DND-41 (cell line): ENCODE measurements around the gene DENND1A.

ENCODE experiments used
- ATAC-seq: fragments of 200-7000 bp; cut with Tn5 transposase; 3 replicates; pipeline ENCODE4 v1.9.1; 2021; ENCODE audit warnings: low read depth; ENCODE audit not compliant: insufficient read depth
- DNase-seq: peaks from one replicate; pipeline ENCODE4 v3.0.0-alpha.2; 2020
- H2AFZ ChIP-seq: 2 replicates; pipeline ENCODE4 v1.6.0; 2012; ENCODE audit warnings: low read depth, low read length
- H3K27ac ChIP-seq: 2 replicates; pipeline ENCODE4 v1.5.1; 2012; ENCODE audit warnings: low read length, inconsistent platforms
- H3K27me3 ChIP-seq: fragments of 200-600 bp; sonication (generic); 2 replicates; pipeline ENCODE4 v1.6.0; 2012; ENCODE audit warnings: low read length, mild to moderate bottlenecking, inconsistent platforms; ENCODE audit not compliant: insufficient read depth, poor library complexity
- H3K36me3 ChIP-seq: 2 replicates; pipeline ENCODE4 v1.5.1; 2012; ENCODE audit warnings: low read length, inconsistent platforms; ENCODE audit not compliant: insufficient read depth
- H3K4me1 ChIP-seq: 2 replicates; pipeline ENCODE4 v1.5.1; 2012; ENCODE audit warnings: mild to moderate bottlenecking, low read length; ENCODE audit not compliant: insufficient read depth
- H3K4me2 ChIP-seq: 2 replicates; pipeline ENCODE4 v1.6.0; 2012; ENCODE audit warnings: mild to moderate bottlenecking, moderate library complexity, low read length, inconsistent platforms; ENCODE audit not compliant: insufficient read depth
- H3K4me3 ChIP-seq, 2 experiments: fragments of 200-600 bp in 1 of 2; shearing (Covaris generic) in 1 of 2; 2 replicates each; pipeline ENCODE4 v1.5.1; 2012 to 2016; ENCODE audit warnings: inconsistent platforms in 2 of 2, low read length in 2 of 2, mild to moderate bottlenecking in 2 of 2, low read depth in 1 of 2, moderate library complexity in 1 of 2
- H3K79me2 ChIP-seq: 2 replicates; pipeline ENCODE4 v1.6.0; 2012; ENCODE audit warnings: low read length, inconsistent platforms; ENCODE audit not compliant: insufficient read depth
- H3K9ac ChIP-seq: 2 replicates; pipeline ENCODE4 v1.6.0; 2012; ENCODE audit warnings: low read depth, mild to moderate bottlenecking, inconsistent platforms, low read length, moderate library complexity
- H3K9me3 ChIP-seq: 2 replicates; pipeline ENCODE4 v1.5.1; 2012; ENCODE audit warnings: low read length, moderate library complexity, mild to moderate bottlenecking, inconsistent platforms; ENCODE audit not compliant: insufficient read depth, severe bottlenecking
- H4K20me1 ChIP-seq: 2 replicates; pipeline ENCODE4 v1.6.0; 2012; ENCODE audit warnings: low read length; ENCODE audit not compliant: insufficient read depth
- CTCF ChIP-seq: IDR thresholded peaks from 2 replicates; pipeline ENCODE4 v1.5.1; 2012; ENCODE audit warnings: borderline replicate concordance, low read length, moderate library complexity, mild to moderate bottlenecking; ENCODE audit not compliant: poor library complexity, severe bottlenecking; ENCODE audit errors: extremely low read depth
- EZH2 ChIP-seq: IDR thresholded peaks from 3 replicates; pipeline ENCODE4 v1.6.1; 2012; ENCODE audit warnings: borderline replicate concordance, low read depth, mild to moderate bottlenecking, moderate library complexity, low read length, inconsistent platforms; ENCODE audit not compliant: severe bottlenecking

Gene DENND1A

GRCh38 chr9:123353984-123354591 is 575.8 kb downstream of the DENND1A start:
- Histone ChIP-seq H3K4me2 (no peak overlapping the region), H3K4me3 (no peak overlapping the region), H3K4me1 (peaks cover 6% of the 10 kb centered on the region; the same call in 1 of the 2 replicates)

GRCh38 chr9:123353041-123353440 is 576.9 kb downstream of the DENND1A start:
- H3K27me3 ChIP-seq: peaks cover 3% of the 10 kb centered on the region
- DNase-seq: no peak
- H3K27ac ChIP-seq: no peak overlapping the region
- peaks cover 6% of the 10 kb centered on the region; the same call in 1 of the 2 replicates for H3K4me1 ChIP-seq
- H3K4me3 ChIP-seq: no peak overlapping the region
- TF ChIP-seq EZH2 (no peak), CTCF (no peak)
- no peak for ATAC-seq
- no peaks in the 10 kb centered on the region for H3K79me2 ChIP-seq
- no peak overlapping the region for H3K9ac ChIP-seq
- H3K9me3 ChIP-seq: no peaks in the 10 kb centered on the region
- no peak overlapping the region for H3K4me2 ChIP-seq
- H2AFZ ChIP-seq: no peak overlapping the region
- 0 out of 2 replicates have a peak, but pooled peaks cover 4% of the 10 kb centered on the region for H4K20me1 ChIP-seq
- H3K36me3 ChIP-seq: no peaks in the 10 kb centered on the region

More at GRCh38 chr9:123353984-123354591, 575.8 kb downstream of the DENND1A start:
- H3K79me2 ChIP-seq: no peaks in the 10 kb centered on the region
- H3K36me3 ChIP-seq: no peaks in the 10 kb centered on the region
- H2AFZ ChIP-seq: no peak overlapping the region
- no peak overlapping the region for H3K9ac ChIP-seq
- no peaks in the 10 kb centered on the region for H3K9me3 ChIP-seq
- peaks cover 3% of the 10 kb centered on the region for H3K27me3 ChIP-seq
- H4K20me1 ChIP-seq: 0 out of 2 replicates have a peak, but pooled peaks cover 4% of the 10 kb centered on the region
- DNase-seq (peak; percentile 56), ATAC-seq (peak; percentile 77)
- no peak for TF ChIP-seq EZH2
- peak; percentile 73 for TF ChIP-seq CTCF
- H3K27ac ChIP-seq: no peak overlapping the region

GRCh38 chr9:123350590-123351310 is 579.2 kb downstream of the DENND1A start:
- TF ChIP-seq EZH2 (no peak), CTCF (no peak)
- Histone ChIP-seq H3K27ac (no peak overlapping the region), H3K79me2 (no peaks in the 10 kb centered on the region), H3K36me3 (no peaks in the 10 kb centered on the region), H4K20me1 (0 out of 2 replicates have a peak, but pooled peaks cover 4% of the 10 kb centered on the region), H2AFZ (no peak overlapping the region), H3K4me3 (no peak overlapping the region), H3K9me3 (no peaks in the 10 kb centered on the region), H3K27me3 (peaks cover 3% of the 10 kb centered on the region), H3K9ac (no peak overlapping the region), H3K4me1 (peaks cover 6% of the 10 kb centered on the region; the same call in 1 of the 2 replicates), H3K4me2 (no peak overlapping the region)
- ATAC-seq (no peak), DNase-seq (no peak)
